H1 (cell line): ENCODE data around the gene AZI2. TPM values are rescaled to one million over a fixed set of nuclear protein-coding genes. Genes with fewer than 3 reads are reported as not detected.

Source experiments
- BRCA1 ChIP-seq: IDR thresholded peaks from 2 replicates; pipeline ENCODE4 v1.6.1; 2012; ENCODE audit warnings: low read depth, low read length, improper control_type of control experiment
- EGR1 ChIP-seq: IDR thresholded peaks from 2 replicates; pipeline ENCODE4 v1.6.1; 2011; ENCODE audit warnings: low read depth, low read length, borderline replicate concordance
- GTF2F1 ChIP-seq: IDR thresholded peaks from 2 replicates; pipeline ENCODE4 v1.6.1; 2012; ENCODE audit warnings: low read depth, low read length, improper control_type of control experiment, borderline replicate concordance
- NRF1 ChIP-seq: IDR thresholded peaks from 2 replicates; pipeline ENCODE4 v1.6.1; 2011; ENCODE audit warnings: mild to moderate bottlenecking, low read depth, low read length, improper control_type of control experiment
- SIN3A ChIP-seq, 2 experiments: IDR thresholded peaks in 1 of 2; conservative IDR thresholded peaks in 1 of 2; 2 replicates each; pipeline ENCODE4 v1.6.1; 2011 to 2012; ENCODE audit warnings: low read length in 2 of 2, improper control_type of control experiment in 1 of 2, low read depth in 1 of 2, mild to moderate bottlenecking in 1 of 2
- TAF1 ChIP-seq: IDR thresholded peaks from 2 replicates; pipeline ENCODE4 v1.6.1; 2011; ENCODE audit warnings: mild to moderate bottlenecking, low read depth, low read length
- polyA plus RNA-seq, 7 experiments: library from polyadenylated mRNA; depleted of rRNA in 3 of 7; stranded (reverse) in 5 of 7; unstranded in 2 of 7; fragments of >200 nt in 5 of 7; fragments of 200-250 nt in 2 of 7; gene quantifications; 1 replicate in 5 of 7; 2 replicates in 1 of 7; 4 replicates in 1 of 7; pipeline versions ENCODE4 v1.2.1 to v1.2.3, GENCODE V29; 2011 to 2013; ENCODE audit warnings: missing spikeins in 2 of 7, mixed read lengths in 2 of 7
- total RNA-seq: library from RNA; stranded (reverse); fragmentation: NEBNext Ultra II Directional; extraction: Animal tissue kit (Norgen Biotek cat#: 25700); gene quantifications from 2 replicates; pipeline ENCODE4 v1.2.1, GENCODE V29; 2021

AZI2 gene
- total and polyA plus RNA-seq, 2 of the 8 experiments (the other 6 are each of a cell fraction or from before 2014, with no cell fraction given), result 17.4 to 39.2 TPM

DNA sequence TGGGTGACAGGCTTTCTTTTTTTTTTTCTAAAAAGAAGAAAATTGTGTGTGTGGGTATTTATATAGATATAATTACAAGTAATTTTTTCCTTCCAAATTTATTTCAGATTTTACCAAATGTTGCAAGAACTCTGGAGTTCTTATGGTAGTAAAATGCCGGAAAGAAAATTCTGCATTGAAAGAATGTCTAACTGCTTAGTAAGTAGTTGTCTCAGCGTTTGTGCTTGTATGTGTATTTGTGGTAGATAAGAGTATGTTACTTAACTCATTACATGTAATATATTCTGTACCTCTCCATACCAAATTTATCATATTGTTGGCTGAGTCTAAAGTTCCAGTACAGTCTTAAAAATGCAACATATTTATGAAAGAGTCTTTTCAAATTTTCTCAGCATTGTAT, 32.4 kb downstream of the AZI2 start (continued):
- TF ChIP-seq TAF1, result no peak
- TF ChIP-seq EGR1, result no peak
- no peak for TF ChIP-seq SIN3A (conservative IDR thresholded peaks at IDR 0.05 in 1 of 2, IDR thresholded peaks at IDR 0.05 in 1 of 2; ENCODE audit: low read depth in 1 of 2, low read length in 2 of 2)
- no peak for TF ChIP-seq NRF1
- no peak for TF ChIP-seq BRCA1
- TF ChIP-seq GTF2F1, result no peak
